ENCODE data around the gene TOMT.

TOMT gene

GRCh38 chr11:72088076-72088808 is 17.5 kb upstream of the TOMT start:
- H3K27me3 ChIP-seq (replicated peaks) = no peaks in the 10 kb centered on the region
- no peak overlapping the region for H3K27ac ChIP-seq
- no peak for TF ChIP-seq CTCF (IDR thresholded peaks at IDR 0.05; ENCODE audit: low read depth, low read length, missing control alignments)
- DNase-seq = no peak
- in situ Hi-C loops (cut with HindIII; ENCODE audit: low pct_ligation_motif_present, low sequenced_read_pairs) = no loop called here
- H3K4me3 ChIP-seq (ENCODE audit: low read depth, low read length) = no peak overlapping the region
- no peaks in the 10 kb centered on the region for H3K36me3 ChIP-seq (replicated peaks)

GRCh38 chr11:72091292-72091691 is 14.4 kb upstream of the TOMT start:
- TF ChIP-seq CTCF (IDR thresholded peaks at IDR 0.05; ENCODE audit: low read depth, low read length, missing control alignments) = peak; percentile 95
- Histone ChIP-seq H3K27me3 (replicated peaks) (no peaks in the 10 kb centered on the region), H3K36me3 (replicated peaks) (peaks cover 6% of the 10 kb centered on the region), H3K27ac (no peak overlapping the region), H3K4me3 (ENCODE audit: low read depth, low read length) (no peak overlapping the region)
- in situ Hi-C loops (cut with HindIII; ENCODE audit: low pct_ligation_motif_present, low sequenced_read_pairs) = no loop called here
- peak; percentile 46 for DNase-seq

GRCh38 chr11:72098741-72099140 is 7.0 kb upstream of the TOMT start:
- Histone ChIP-seq H3K27ac (no peak overlapping the region), H3K27me3 (replicated peaks) (no peaks in the 10 kb centered on the region), H3K36me3 (replicated peaks) (peaks cover 23% of the 10 kb centered on the region), H3K4me3 (ENCODE audit: low read depth, low read length) (no peak overlapping the region)
- DNase-seq = no peak
- in situ Hi-C loops (cut with HindIII; ENCODE audit: low pct_ligation_motif_present, low sequenced_read_pairs) = no loop called here
- TF ChIP-seq CTCF (IDR thresholded peaks at IDR 0.05; ENCODE audit: low read depth, low read length, missing control alignments) = no peak

- in situ Hi-C loops (cut with HindIII; ENCODE audit: low pct_ligation_motif_present, low sequenced_read_pairs) = no loop called here
- Histone ChIP-seq H3K27me3 (replicated peaks) (no peaks in the 10 kb centered on the region), H3K27ac (no peak overlapping the region), H3K36me3 (replicated peaks) (peaks cover 17% of the 10 kb centered on the region), H3K4me3 (ENCODE audit: low read depth, low read length) (no peak overlapping the region)
- TF ChIP-seq CTCF (IDR thresholded peaks at IDR 0.05; ENCODE audit: low read depth, low read length, missing control alignments) = no peak
- no peak for DNase-seq
These were observed 5.7 kb upstream of the TOMT start for GRCh38 chr11:72100009-72100408.

GRCh38 chr11:72100462-72100861 is 5.3 kb upstream of the TOMT start:
- Histone ChIP-seq H3K4me3 (ENCODE audit: low read depth, low read length) (no peak overlapping the region), H3K27ac (no peak overlapping the region), H3K27me3 (replicated peaks) (no peaks in the 10 kb centered on the region), H3K36me3 (replicated peaks) (peaks cover 17% of the 10 kb centered on the region)
- in situ Hi-C loops (cut with HindIII; ENCODE audit: low pct_ligation_motif_present, low sequenced_read_pairs) = no loop called here
- DNase-seq = no peak
- no peak for TF ChIP-seq CTCF (IDR thresholded peaks at IDR 0.05; ENCODE audit: low read depth, low read length, missing control alignments)

- Histone ChIP-seq H3K36me3 (replicated peaks) (peaks cover 16% of the 10 kb centered on the region), H3K4me3 (ENCODE audit: low read depth, low read length) (peak overlapping the region; percentile 74), H3K27me3 (replicated peaks) (no peaks in the 10 kb centered on the region), H3K27ac (peak overlapping the region; percentile 95)
- in situ Hi-C loops (cut with HindIII; ENCODE audit: low pct_ligation_motif_present, low sequenced_read_pairs) = no loop called here
- no peak for DNase-seq
- TF ChIP-seq CTCF (IDR thresholded peaks at IDR 0.05; ENCODE audit: low read depth, low read length, missing control alignments) = no peak
These were observed 3.6 kb upstream of the TOMT start for GRCh38 chr11:72102162-72102561.

Measured in brain microvascular endothelial cell (primary cell).